ENCODE data around the gene ENHO.

The ENHO gene

DNA sequence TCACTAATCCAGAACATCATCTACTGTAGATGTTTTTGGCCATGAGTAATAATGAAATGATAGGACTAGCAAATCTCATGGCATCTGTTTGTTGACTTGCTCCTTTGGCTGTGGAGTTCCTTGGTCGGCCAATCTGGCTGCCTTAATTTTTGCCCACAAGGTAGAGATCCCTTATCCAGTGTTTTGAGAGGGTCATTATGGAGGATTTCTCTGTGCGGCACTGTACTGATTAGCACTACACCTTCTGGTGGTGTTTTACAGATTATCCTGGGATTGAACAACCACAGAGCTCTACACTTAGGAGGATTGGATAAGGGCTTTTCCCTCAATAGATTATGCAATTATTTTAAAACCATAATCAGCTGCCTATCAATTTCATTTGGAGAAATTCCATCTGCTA, 3.2 kb upstream of the ENHO start:
- CTCF ChIA-PET, result no interaction called here

DNA sequence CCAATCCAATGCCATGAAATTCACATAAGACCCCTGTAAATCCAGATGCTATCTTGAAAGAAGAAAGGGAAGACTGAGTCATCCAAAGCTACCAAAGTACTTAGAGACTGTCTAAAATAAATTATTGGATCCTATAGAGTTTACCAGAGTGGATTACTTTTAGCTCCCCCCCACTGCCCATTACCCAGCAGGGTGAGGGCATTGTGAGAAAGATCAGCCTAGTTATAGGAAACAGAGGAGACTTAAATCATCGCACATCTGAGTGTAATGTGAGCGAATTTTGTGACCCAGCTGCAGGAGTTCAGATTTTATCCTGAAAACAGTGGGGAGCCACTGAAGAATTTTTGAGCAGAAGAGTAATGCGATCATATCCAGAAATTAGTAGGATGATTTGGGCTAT, 1.6 kb upstream of the ENHO start:
- POLR2A ChIA-PET, result no interaction called here
- Histone ChIP-seq H3K27me3 (replicated peaks in 2 of 5; ENCODE audit: control insufficient read depth in 4 of 5, insufficient read depth in 5 of 5, low read length in 4 of 5) (peaks cover 5 to 25% (median 12%) of the 10 kb centered on the region in 5 experiments), H3K36me3 (ENCODE audit: control insufficient read depth in 4 of 4, insufficient read depth in 4 of 4, low read length in 3 of 4) (no peaks in the 10 kb centered on the region), H3K27ac (ENCODE audit: insufficient read depth in 1 of 2, low read depth in 1 of 2, low read length in 2 of 2, poor library complexity in 1 of 2, severe bottlenecking in 2 of 2) (no peak overlapping the region), H3K4me1 (ENCODE audit: control extremely low read depth in 1 of 4, control insufficient read depth in 4 of 4, insufficient read depth in 4 of 4, low read length in 3 of 4) (peaks cover 0 to 13% (median 12%) of the 10 kb centered on the region in 4 experiments), H3K9me3 (ENCODE audit: control extremely low read depth in 1 of 5, control insufficient read depth in 4 of 5, insufficient read depth in 2 of 5, low read depth in 1 of 5, low read length in 4 of 5) (no peaks in the 10 kb centered on the region), H3K4me3 (ENCODE audit: control insufficient read depth in 1 of 7, extremely low read depth in 1 of 7, insufficient read depth in 4 of 7, low read depth in 2 of 7, low read length in 6 of 7) (no peak overlapping the region)
- CTCF ChIA-PET, result interaction anchor here (0.9 to 3.0 kb wide), 7 partner anchors 19 to 126 kb away, joined by 3 to 12 read pairs (median 4); no protein-coding TSS in a partner anchor
- WGBS (ENCODE audit: insufficient coverage), result 89% methylated on average over 3 of the region's 3 CpGs
- no peak for DNase-seq

More for the DNA sequence above, 3.2 kb upstream of the ENHO start:
- Histone ChIP-seq H3K4me1 (ENCODE audit: control extremely low read depth in 1 of 4, control insufficient read depth in 4 of 4, insufficient read depth in 4 of 4, low read length in 3 of 4) (peaks cover 0 to 13% (median 12%) of the 10 kb centered on the region in 4 experiments), H3K36me3 (ENCODE audit: control insufficient read depth in 4 of 4, insufficient read depth in 4 of 4, low read length in 3 of 4) (no peaks in the 10 kb centered on the region), H3K27me3 (replicated peaks in 2 of 5; ENCODE audit: control insufficient read depth in 4 of 5, insufficient read depth in 5 of 5, low read length in 4 of 5) (peaks cover 5 to 25% (median 8%) of the 10 kb centered on the region in 5 experiments), H3K27ac (ENCODE audit: insufficient read depth in 1 of 2, low read depth in 1 of 2, low read length in 2 of 2, poor library complexity in 1 of 2, severe bottlenecking in 2 of 2) (no peak overlapping the region), H3K9me3 (ENCODE audit: control extremely low read depth in 1 of 5, control insufficient read depth in 4 of 5, insufficient read depth in 2 of 5, low read depth in 1 of 5, low read length in 4 of 5) (peaks cover 0 to under 1% (median 0%) of the 10 kb centered on the region in 5 experiments), H3K4me3 (ENCODE audit: control insufficient read depth in 1 of 7, extremely low read depth in 1 of 7, insufficient read depth in 4 of 7, low read depth in 2 of 7, low read length in 6 of 7) (no peak overlapping the region)
- WGBS (ENCODE audit: insufficient coverage), result 100% methylated on average over 1 of the region's 2 CpGs
- POLR2A ChIA-PET, result no interaction called here
- DNase-seq, result no peak

DNA sequence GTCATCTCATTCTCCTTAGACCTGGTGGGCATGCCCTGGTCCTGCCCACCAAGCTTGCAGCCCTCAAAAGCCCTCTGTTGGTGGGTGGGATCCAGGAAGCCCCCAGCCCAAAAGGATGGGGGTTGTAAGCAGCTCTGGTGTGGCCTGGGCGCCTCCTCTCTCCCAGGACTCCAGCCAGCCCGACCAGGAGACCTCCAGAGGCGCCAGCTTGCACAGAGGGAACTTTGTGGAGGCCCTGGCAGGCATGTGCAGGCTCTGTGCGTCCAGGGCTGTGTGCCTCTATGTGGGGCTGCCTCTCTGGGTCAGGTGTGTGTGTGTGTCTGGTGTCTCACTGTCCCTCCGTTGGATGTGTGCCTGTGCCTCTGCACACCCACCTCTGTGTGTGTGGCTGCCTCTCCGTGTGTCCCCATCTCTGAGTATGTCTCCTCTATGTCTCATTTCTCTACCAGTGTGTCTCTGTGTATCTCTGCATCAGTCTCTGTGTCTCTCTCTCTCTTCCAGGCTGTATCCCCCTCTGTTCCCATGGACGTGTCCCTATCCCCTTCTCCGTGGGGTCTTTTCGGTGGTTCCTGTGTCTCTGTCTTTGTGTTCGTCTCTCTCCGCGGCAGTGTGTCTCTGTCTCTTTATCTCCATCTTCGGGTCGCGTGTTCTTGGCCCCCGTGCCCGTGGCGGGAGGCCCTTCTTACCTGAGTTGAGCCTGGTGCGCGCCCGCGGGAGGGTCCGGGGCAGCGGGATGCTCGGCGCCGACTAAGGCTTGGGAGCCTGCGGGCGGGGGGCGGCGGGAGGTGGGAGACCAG, 501 bp downstream of the ENHO start:
- WGBS (ENCODE audit: insufficient coverage), result 23% methylated on average over 30 of the region's 31 CpGs
- DNase-seq, result no peak
- Histone ChIP-seq H3K36me3 (ENCODE audit: control insufficient read depth in 4 of 4, insufficient read depth in 4 of 4, low read length in 3 of 4) (no peaks in the 10 kb centered on the region), H3K27ac (ENCODE audit: insufficient read depth in 1 of 2, low read depth in 1 of 2, low read length in 2 of 2, poor library complexity in 1 of 2, severe bottlenecking in 2 of 2) (no peak overlapping the region), H3K9me3 (ENCODE audit: control extremely low read depth in 1 of 5, control insufficient read depth in 4 of 5, insufficient read depth in 2 of 5, low read depth in 1 of 5, low read length in 4 of 5) (no peaks in the 10 kb centered on the region), H3K4me1 (ENCODE audit: control extremely low read depth in 1 of 4, control insufficient read depth in 4 of 4, insufficient read depth in 4 of 4, low read length in 3 of 4) (peaks cover 0 to 25% (median 15%) of the 10 kb centered on the region in 4 experiments), H3K27me3 (replicated peaks in 2 of 5; ENCODE audit: control insufficient read depth in 4 of 5, insufficient read depth in 5 of 5, low read length in 4 of 5) (peaks cover 5 to 25% (median 12%) of the 10 kb centered on the region in 5 experiments), H3K4me3 (ENCODE audit: control insufficient read depth in 1 of 7, extremely low read depth in 1 of 7, insufficient read depth in 4 of 7, low read depth in 2 of 7, low read length in 6 of 7) (peak overlapping the region in 5 of 7 experiments; percentile 0 to 65 (median 46))
- CTCF ChIA-PET, result interaction anchor here (3.0 kb wide), 1 partner anchor 25 kb away, joined by 12 read pairs; no protein-coding TSS in a partner anchor
- POLR2A ChIA-PET, result no interaction called here

DNA sequence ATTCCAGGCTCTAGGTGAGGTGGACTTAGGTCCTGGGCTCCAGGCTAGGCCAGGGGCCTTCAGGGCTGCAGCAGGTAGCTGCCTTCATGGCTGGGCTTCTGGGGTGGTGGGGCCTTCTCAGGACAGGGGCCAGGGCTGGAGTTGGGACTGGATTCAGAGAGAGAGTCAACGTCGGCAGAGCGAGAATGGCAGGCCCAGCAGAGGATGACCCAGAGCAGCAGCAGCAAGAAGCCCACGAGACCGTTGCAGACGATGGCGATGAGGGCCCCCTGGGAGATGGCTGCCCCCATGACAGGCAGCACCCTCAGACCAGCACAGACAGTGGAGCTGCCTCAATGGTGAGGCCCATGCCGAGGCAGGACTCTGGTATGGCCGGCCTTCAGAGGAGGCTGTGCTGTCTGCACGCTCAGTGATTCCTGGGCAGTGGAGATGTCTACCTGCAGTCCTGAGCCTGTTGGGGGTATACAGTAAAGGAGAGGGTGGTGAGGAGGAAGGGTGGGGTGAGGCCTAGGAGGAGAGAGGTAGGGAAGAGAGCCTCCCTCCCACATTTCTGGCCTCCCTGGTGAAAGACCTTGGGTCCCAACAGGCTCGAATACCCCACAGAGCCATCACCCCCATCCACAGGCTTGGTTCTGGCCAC, 1.3 kb downstream of the ENHO start:
- ChIA-PET POLR2A (no interaction called here), CTCF (interaction anchor here (0.8 kb wide), 1 partner anchor 85 kb away, joined by 3 read pairs; no protein-coding TSS in a partner anchor)
- no peak for DNase-seq
- WGBS (ENCODE audit: insufficient coverage), result 98% methylated on average over 10 of the region's 11 CpGs
- H3K9me3 ChIP-seq (ENCODE audit: control extremely low read depth in 1 of 5, control insufficient read depth in 4 of 5, insufficient read depth in 2 of 5, low read depth in 1 of 5, low read length in 4 of 5), result no peaks in the 10 kb centered on the region
- H3K4me3 ChIP-seq (ENCODE audit: control insufficient read depth in 1 of 7, extremely low read depth in 1 of 7, insufficient read depth in 4 of 7, low read depth in 2 of 7, low read length in 6 of 7), result no peak overlapping the region
- H3K36me3 ChIP-seq (ENCODE audit: control insufficient read depth in 4 of 4, insufficient read depth in 4 of 4, low read length in 3 of 4), result no peaks in the 10 kb centered on the region
- no peak overlapping the region for H3K27ac ChIP-seq (ENCODE audit: insufficient read depth in 1 of 2, low read depth in 1 of 2, low read length in 2 of 2, poor library complexity in 1 of 2, severe bottlenecking in 2 of 2)
- H3K4me1 ChIP-seq (ENCODE audit: control extremely low read depth in 1 of 4, control insufficient read depth in 4 of 4, insufficient read depth in 4 of 4, low read length in 3 of 4), result peaks cover 0 to 27% (median 15%) of the 10 kb centered on the region in 4 experiments
- peaks cover 5 to 25% (median 12%) of the 10 kb centered on the region in 5 experiments for H3K27me3 ChIP-seq (replicated peaks in 2 of 5; ENCODE audit: control insufficient read depth in 4 of 5, insufficient read depth in 5 of 5, low read length in 4 of 5)

DNA sequence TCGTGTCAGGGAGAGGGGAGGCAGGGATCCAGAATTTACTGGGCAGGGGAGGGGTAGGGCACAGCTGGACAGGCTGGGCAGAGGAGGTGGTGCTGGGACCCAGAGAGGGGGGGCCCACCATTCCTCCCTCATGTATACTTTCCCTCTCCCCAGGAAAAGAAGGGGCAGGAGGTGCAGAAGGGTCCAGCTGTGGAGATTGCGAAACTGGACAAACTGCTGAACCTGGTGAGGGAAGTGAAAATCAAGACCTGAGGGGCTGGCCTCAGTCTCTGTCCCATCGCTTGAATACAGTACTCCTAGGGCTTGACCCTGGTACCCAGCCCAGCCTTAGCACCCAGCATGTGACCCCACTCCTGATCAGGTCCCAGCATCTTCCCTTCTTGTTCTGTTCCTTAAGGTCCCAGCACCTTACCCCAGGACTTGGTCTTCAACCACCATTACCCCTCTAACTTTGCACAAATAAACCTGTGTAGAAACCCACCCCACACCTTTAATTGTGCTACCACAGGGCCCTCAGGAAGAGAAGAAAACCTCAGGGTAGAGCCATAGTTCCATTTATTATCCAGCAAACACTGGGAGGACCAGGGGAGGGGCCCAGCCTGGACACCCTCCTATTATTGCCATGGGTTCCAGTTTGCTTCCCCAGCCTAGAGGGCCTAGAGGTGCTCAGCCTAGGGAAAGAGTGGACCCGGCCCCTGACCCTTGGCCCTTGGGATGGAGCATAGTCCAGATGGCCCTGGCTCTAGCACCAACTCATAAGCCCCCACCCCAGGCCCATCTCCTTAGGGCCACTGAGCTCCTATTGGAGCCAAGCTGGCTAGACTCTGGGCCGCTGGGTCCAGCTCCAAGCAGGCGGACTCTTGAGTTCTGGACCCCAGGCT, 2.0 kb downstream of the ENHO start:
- no peak overlapping the region for H3K4me3 ChIP-seq (ENCODE audit: control insufficient read depth in 1 of 7, extremely low read depth in 1 of 7, insufficient read depth in 4 of 7, low read depth in 2 of 7, low read length in 6 of 7)
- ChIA-PET CTCF (interaction anchor here (0.8 to 3.1 kb wide), 3 partner anchors 19 to 84 kb away, joined by 3 to 15 read pairs (median 10); no protein-coding TSS in a partner anchor), POLR2A (no interaction called here)
- no peaks in the 10 kb centered on the region for H3K36me3 ChIP-seq (ENCODE audit: control insufficient read depth in 4 of 4, insufficient read depth in 4 of 4, low read length in 3 of 4)
- no peak overlapping the region for H3K27ac ChIP-seq (ENCODE audit: insufficient read depth in 1 of 2, low read depth in 1 of 2, low read length in 2 of 2, poor library complexity in 1 of 2, severe bottlenecking in 2 of 2)
- peaks cover 0 to 27% (median 15%) of the 10 kb centered on the region in 4 experiments for H3K4me1 ChIP-seq (ENCODE audit: control extremely low read depth in 1 of 4, control insufficient read depth in 4 of 4, insufficient read depth in 4 of 4, low read length in 3 of 4)
- no peaks in the 10 kb centered on the region for H3K9me3 ChIP-seq (ENCODE audit: control extremely low read depth in 1 of 5, control insufficient read depth in 4 of 5, insufficient read depth in 2 of 5, low read depth in 1 of 5, low read length in 4 of 5)
- H3K27me3 ChIP-seq (replicated peaks in 2 of 5; ENCODE audit: control insufficient read depth in 4 of 5, insufficient read depth in 5 of 5, low read length in 4 of 5), result peaks cover 3 to 23% (median 12%) of the 10 kb centered on the region in 5 experiments
- DNase-seq, result no peak
- WGBS (ENCODE audit: insufficient coverage), result 98% methylated on average over 5 of the region's 6 CpGs

DNA sequence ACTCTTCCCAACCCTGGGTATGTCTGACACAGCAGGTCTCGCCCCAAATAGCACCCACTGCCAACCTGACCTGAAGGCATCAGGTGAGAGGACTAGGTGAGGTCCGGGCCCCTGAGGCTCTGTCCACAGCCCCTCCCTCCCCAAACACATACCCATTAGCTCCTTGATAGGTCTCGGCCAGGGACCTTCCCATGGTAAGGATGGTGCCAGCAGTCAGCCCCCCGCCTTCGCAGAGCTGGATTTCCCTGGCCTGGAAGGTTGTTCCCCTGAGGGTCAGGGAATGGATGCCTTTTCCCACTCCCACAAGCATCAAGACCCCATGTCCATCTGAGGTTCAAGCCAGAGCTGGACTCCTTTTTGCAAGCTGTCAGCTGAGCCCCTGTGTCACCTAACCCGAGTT, 2.7 kb downstream of the ENHO start:
- ChIA-PET POLR2A (no interaction called here), CTCF (interaction anchor here (0.8 to 3.1 kb wide), 5 partner anchors 18 to 90 kb away, joined by 3 to 15 read pairs (median 5); no protein-coding TSS in a partner anchor)
- H3K4me3 ChIP-seq (ENCODE audit: control insufficient read depth in 1 of 7, extremely low read depth in 1 of 7, insufficient read depth in 4 of 7, low read depth in 2 of 7, low read length in 6 of 7), result no peak overlapping the region
- no peaks in the 10 kb centered on the region for H3K36me3 ChIP-seq (ENCODE audit: control insufficient read depth in 4 of 4, insufficient read depth in 4 of 4, low read length in 3 of 4)
- H3K27ac ChIP-seq (ENCODE audit: insufficient read depth in 1 of 2, low read depth in 1 of 2, low read length in 2 of 2, poor library complexity in 1 of 2, severe bottlenecking in 2 of 2), result no peak overlapping the region
- peaks cover 0 to 18% (median 11%) of the 10 kb centered on the region in 5 experiments for H3K27me3 ChIP-seq (replicated peaks in 2 of 5; ENCODE audit: control insufficient read depth in 4 of 5, insufficient read depth in 5 of 5, low read length in 4 of 5)
- WGBS (ENCODE audit: insufficient coverage), result 100% methylated on average over 5 of the region's 6 CpGs
- no peaks in the 10 kb centered on the region for H3K9me3 ChIP-seq (ENCODE audit: control extremely low read depth in 1 of 5, control insufficient read depth in 4 of 5, insufficient read depth in 2 of 5, low read depth in 1 of 5, low read length in 4 of 5)
- DNase-seq, result no peak
- H3K4me1 ChIP-seq (ENCODE audit: control extremely low read depth in 1 of 4, control insufficient read depth in 4 of 4, insufficient read depth in 4 of 4, low read length in 3 of 4), result peaks cover 0 to 27% (median 15%) of the 10 kb centered on the region in 4 experiments

All from common myeloid progenitor, CD34-positive (primary cell).